ENCODE results near the gene AKAP13. TPM values are rescaled to one million over a fixed set of nuclear protein-coding genes. Genes with fewer than 3 reads are reported as not detected.

The AKAP13 gene
- total RNA-seq, 1 experiment from 2014 or later: 42.8 TPM

GRCh38 chr15:85753261-85753660 is 372.9 kb downstream of the AKAP13 start:
- no peak for DNase-seq (ENCODE audit: low read depth)

GRCh38 chr15:85753791-85754452 is 373.5 kb downstream of the AKAP13 start:
- no peak for DNase-seq (ENCODE audit: low read depth)

DNA sequence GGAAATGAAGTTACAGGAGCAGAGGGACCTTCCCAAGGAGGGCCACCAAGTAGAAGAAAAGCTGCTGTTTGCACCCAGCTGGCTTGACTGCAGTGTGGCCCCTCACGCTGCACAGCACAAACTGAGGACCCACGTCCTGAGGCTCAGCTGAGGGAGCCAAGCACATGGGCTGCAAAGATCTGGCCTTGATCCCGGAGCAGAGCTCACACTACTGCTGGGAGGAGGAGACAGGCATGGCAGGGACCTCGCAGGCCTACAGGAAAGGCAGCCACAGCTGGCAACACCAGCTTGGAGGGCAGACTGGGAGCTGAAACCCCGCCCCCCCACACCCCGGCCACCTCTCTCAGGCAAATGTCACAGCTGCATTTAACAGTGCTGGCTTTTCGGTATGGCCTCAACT is 374.6 kb downstream of the AKAP13 start:
- no peak for DNase-seq (ENCODE audit: low read depth)

DNA sequence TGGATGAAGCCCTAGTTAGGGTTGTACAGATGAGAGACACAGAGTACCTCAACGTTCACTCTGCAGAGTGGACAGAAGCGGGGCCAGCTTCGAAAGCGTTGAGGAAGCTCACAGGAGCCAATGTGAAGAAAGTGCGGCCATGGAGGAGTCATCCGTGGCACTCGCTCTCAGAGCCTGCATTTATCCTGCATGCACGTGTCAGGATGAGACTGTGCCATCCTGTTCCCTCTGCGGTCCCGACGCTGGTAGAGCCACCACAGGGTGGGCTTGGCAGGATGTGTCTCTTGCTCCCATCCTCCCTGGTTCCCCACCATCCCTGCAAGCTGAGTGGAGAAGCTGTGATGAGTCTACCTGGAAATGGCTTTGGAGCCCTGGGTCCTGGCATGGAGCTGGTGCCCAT is 375.1 kb downstream of the AKAP13 start:
- no peak for DNase-seq (ENCODE audit: low read depth)

DNA sequence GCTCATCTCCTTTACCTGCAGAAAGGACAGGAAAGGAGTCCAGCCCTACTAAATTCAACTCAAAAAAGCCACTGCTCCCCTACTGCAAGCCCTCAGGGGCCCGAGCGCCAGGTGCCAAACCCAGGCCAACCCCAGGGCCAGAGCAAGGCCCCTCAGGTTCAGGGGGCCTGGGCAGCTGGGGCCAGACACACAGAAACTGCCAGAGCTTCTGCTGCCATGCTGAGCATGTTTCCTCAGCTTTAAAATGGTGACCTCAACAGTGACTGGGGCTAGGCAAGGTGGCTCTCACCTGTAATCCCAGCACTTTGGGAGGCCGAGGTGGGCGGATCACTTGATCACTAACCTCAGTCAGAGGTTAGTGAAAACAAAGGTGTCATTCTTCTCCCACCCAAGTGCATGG is 375.5 kb downstream of the AKAP13 start:
- DNase-seq (ENCODE audit: low read depth): no peak

GRCh38 chr15:85756411-85757072 is 376.1 kb downstream of the AKAP13 start:
- no peak for DNase-seq (ENCODE audit: low read depth)

- no peak for DNase-seq (ENCODE audit: low read depth)
Observed at GRCh38 chr15:85757073-85757938, 376.9 kb downstream of the AKAP13 start.

DNA sequence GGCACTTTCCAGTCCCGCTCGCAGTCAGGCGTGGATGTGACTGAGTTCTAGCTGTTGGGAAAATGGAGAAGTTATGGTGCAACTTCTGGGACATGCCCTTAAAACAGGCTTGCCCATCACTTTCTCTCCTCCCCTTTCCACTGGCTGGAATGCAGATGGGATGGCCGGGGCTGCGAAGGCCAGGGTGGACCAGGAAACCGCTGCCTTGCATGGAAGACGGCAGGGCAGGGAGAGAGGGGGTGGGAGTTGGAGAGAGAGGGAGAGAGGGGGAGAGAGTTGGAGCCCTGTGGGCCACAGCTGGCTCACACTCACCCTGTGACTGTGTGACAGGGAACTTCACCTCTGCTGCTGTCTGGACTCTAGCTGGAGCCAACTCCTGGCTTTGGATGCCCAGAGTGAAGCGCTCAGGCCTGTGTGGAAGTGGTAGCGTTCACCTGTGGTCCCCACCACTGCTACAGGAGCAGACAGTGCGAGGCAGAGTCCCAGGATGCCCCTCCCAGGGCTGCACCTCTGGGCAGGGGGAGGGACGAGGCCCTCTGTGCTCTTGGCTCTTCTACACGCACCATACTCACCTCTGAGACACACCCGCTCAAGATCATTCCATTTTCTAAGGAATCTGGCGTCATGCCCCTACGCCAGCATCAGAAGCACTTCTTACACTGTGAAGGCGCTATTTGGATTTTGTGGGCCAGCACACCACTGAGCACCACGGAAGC is 377.7 kb downstream of the AKAP13 start:
- DNase-seq (ENCODE audit: low read depth): no peak

- DNase-seq (ENCODE audit: low read depth): no peak
Observed at GRCh38 chr15:85758655-85758978, 378.2 kb downstream of the AKAP13 start.

DNA sequence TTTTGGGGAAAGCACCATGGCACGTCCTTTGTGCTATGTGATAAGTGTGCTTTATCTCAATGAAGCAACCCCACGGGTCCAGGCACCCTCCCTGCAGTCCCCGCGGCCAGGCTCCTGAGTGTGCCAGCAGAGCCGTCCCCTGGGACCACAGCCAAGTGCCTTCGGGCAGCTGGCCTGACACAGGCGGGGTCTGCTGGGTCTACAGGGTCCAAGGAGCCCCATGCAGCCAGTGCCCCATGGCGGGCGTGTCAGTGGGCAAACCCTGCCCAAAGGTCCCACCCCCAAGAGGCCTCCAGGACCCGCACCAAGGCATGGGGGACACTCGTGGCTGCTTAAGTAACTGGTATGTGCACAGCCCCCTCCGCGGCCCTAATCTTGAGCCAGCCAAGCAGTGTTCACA is 379.0 kb downstream of the AKAP13 start:
- DNase-seq (ENCODE audit: low read depth): no peak

DNA sequence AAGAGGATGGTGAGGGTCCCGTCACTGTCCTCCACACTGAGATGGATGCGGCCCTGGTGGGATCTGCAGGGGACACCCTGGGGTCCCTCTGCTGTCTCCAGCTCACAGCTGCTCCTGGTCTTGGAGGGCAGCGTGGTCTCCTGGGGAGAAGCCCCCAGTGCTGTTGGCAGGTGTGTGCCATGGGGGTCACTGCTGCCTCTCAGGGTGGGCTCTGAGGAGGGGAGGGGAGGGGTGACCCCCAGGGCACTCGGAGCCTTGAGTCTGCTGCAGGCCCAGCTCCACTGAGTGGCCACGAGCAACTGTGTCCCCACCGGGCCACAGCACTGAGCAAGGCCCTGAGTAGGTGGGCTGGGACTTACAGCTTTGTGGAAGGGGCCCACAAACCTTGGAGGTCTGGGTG is 379.6 kb downstream of the AKAP13 start:
- no peak for DNase-seq (ENCODE audit: low read depth)

DNA sequence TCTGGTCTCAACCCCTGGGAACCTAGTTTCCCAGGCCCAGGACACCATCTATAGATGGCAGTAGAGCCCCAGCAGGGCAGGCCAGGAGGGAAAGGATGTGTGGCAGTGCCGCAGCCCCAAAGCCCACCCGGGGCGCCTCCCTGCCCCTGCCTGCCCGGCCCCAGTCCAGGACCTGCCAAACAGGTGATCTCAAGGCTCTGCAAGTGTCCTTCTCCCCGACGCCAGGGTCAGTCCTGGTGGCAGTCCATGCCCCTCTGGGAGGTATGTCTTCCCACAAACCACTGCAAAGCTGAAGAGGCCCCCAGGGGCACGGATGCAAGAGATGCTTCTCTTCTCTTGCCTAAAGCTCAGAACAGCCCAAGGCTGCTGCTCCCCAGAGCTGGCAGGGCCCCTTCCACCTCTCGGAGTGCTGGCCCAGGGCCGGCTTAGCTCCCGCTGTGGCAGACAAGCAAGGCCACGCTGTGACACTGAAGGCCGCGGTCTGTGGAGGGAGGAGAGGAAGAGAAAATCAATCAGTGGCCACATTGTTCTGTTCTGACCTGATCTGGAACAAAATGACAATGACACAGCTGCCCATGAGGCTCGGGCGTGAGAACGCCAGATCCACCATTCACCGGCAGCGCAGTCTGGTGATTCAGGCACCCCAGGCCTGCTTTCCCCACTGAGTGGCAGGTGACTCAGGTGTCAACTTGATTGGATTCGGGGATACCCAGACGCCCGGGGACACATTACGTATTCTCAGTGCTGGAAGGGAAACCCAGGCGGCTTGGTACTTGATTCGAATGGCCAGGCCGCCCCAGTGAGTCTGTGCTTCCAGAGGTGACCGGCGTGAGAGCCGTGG is 380.3 kb downstream of the AKAP13 start:
- DNase-seq (ENCODE audit: low read depth): no peak

- no peak for DNase-seq (ENCODE audit: low read depth)
Observed at GRCh38 chr15:85761635-85762034, 381.2 kb downstream of the AKAP13 start.

DNA sequence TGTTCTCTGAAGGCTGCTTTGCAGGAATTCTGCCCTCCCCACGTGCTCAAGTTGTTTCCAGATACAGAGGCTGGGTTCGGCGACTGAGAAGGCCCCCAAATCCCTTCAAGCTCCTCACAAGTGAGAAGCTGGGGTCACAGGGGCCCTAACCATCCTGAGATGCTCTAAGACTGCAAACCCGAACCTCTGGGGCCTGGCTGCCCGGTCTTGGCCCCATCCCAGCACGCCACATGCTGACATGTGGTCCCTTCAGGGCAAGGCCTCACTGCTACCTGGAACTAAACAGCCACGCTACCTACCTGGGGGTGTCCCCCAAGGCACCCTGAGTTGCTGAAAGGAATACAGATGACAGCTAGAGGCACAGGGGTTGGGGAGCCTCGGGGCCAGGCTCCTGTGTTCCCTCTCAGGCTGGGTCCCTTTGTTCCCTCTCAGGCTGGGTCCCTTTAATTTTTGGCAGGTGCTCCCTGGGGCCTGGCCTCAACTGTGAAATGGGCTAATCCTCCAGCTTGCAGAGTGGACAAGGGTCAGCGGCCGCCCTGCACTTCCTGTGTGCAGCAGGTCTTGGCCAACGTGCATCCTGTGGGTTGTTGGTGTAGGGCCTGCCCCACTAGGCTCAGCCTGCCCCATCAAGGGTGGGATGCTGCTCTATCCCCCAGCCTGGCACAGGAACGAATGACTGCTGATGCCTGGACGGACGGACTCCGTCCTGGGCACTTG is 381.8 kb downstream of the AKAP13 start:
- no peak for DNase-seq (ENCODE audit: low read depth)

- no peak for DNase-seq (ENCODE audit: low read depth)
Observed at GRCh38 chr15:85762756-85763127, 382.3 kb downstream of the AKAP13 start.

DNA sequence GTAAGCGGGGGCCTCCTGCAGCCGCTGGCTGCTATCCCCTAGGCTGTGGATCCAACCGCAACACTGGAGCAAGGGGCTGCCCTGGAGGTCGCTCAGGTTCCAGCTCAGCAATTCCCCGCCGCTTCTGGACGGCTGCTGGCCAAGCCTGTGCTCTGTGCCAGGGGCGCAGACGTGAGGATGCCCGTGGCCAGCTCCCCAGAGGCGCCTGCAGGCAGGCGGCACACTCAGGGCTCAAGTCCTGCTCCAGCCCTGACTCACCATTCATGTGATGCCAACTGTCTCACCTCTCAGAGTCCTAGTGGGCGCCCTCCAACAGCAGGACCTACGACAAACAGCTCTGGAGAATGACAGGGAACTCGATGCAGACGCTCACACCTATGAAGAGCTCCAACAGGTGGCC is 382.8 kb downstream of the AKAP13 start:
- peak; percentile 20 for DNase-seq (ENCODE audit: low read depth)

DNA sequence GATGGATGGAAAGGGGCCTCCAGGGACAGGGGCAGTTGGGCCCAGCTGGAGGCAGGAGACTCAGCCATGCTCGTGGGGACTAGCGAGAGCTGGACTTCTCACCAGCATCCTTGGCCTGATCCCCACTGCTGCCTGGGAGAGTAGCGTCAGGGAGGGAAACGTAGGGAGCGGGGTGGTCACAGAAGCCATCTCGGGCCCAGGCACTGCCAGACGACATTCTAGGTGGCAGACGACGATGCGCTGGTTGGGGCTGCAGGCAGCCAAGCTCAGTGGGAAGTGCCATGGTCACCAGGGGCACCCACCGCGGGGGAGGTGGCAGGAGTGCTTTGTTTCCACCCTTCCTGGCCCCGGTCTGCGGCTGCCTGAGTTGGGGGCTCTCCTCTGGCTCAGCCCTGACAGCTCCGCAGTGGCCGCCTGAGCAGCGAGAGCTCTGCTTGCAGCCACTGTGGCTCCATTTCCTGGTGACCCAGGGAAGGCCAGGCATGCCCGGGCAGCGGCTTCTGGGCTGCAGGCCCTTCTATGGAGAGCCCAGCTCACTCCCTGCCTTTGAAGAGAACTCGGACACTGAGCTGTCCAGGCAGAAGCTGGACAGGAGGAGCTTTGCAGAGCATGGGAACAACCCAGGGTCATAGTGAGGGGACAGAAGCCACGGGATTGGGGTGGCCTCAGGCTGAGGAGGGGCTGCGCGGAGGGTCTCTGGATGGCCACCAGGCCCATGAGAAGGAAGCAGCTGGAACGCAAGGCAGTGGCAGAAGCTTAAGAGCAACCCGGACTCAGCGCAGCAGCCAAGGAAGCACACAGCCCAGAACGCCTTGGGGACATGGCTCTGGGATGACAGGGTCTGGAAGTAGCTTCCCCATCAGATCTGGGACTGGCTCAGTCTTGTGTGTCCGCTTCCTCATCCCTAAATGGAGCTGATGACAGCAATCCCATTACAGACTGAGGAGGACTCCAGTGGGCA is 383.6 kb downstream of the AKAP13 start:
- DNase-seq (ENCODE audit: low read depth): no peak

GRCh38 chr15:85764649-85765277 is 384.4 kb downstream of the AKAP13 start:
- no peak for DNase-seq (ENCODE audit: low read depth)
